Activated T-cell treated with anti-CD3 and anti-CD28 coated beads, Interleukin-2, amount 50 U/mL, for 24 hours (primary cell): ENCODE measurements around the gene DLG3.

Experiments used
- DNase-seq: peaks from one replicate; pipeline ENCODE4 v3.0.0-alpha.2; 2020
- H3K27ac Mint-ChIP-seq: 2 replicates; pipeline ENCODE4 v1.8.0; 2020; ENCODE audit warnings: mild to moderate bottlenecking, mixed read lengths
- H3K27me3 Mint-ChIP-seq: 2 replicates; pipeline ENCODE4 v1.8.0; 2020; ENCODE audit warnings: mixed read lengths
- H3K36me3 Mint-ChIP-seq: 2 replicates; pipeline ENCODE4 v1.8.0; 2020; ENCODE audit warnings: low read depth, mixed read lengths
- H3K4me1 Mint-ChIP-seq: 2 replicates; pipeline ENCODE4 v1.8.0; 2020; ENCODE audit warnings: low read depth, mixed read lengths
- H3K4me3 Mint-ChIP-seq: 2 replicates; pipeline ENCODE4 v1.8.0; 2020; ENCODE audit warnings: mild to moderate bottlenecking, moderate library complexity, mixed read lengths
- H3K9me3 Mint-ChIP-seq: 2 replicates; pipeline ENCODE4 v1.8.0; 2020; ENCODE audit warnings: mixed read lengths

DLG3 gene

DNA sequence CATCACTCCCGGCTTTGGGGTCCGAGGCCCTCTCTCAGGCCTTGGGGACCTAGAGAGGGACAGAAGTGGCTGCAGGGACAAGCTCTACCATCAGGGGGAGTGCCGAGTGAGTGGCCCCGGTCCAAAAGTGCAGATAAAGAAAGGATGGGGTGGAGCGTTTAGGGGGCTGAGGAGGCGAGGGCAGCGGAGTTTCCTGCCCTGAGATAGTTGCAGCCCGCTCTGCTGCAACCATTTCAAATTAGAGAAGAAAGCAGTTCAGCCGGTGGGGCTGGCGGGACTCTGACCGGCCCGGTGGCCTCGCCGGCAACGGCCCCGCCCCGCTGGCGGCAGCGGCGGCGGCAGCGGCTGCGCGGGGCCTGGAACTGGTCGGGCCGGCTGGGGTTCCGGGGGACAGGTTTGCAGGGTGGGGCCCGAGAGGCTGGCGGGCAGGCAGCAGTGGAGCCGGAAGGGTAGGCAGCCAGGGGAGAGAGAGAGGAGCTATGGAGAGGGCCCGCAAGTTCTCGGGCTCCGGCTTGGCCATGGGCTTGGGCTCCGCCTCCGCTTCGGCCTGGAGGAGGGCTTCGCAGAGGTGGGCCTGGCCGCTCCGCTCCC, 7.6 kb downstream of the DLG3 start:
- Mint-ChIP-seq H3K9me3 (no peaks in the 10 kb centered on the region), H3K4me1 (peaks cover 40% of the 10 kb centered on the region), H3K4me3 (peak overlapping the region; percentile 77), H3K27me3 (peaks cover 51% of the 10 kb centered on the region), H3K27ac (peak overlapping the region; percentile 82), H3K36me3 (no peaks in the 10 kb centered on the region)
- peak; percentile 74 for DNase-seq

DNA sequence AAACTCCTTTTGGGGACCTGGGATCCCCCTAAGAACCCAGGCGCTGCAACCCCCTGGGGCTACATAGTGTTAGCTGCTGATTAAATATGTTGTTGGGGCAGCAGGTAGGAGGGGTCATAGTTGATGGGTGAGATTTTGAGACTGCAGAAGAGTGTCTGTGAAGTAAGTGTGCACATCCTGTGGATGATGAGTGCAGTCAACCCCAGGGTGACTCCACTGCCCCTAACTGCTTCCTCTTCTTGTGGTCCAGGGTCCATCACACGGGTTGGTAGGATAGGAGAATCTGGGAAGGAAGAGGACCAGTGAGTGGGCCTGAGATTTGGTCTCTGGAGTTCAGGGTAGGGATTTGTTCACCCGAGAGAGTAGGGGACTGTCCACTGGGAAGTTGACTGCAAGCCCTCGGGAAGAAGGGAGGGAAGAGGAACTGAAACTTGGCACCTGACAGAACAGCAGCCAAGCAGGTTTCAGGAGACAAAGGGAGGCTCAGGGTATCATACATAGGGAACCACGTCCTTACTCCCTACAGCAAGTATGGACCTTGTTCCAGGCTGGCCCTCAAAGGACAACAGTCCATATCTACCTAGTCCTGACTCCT, 8.5 kb downstream of the DLG3 start:
- Mint-ChIP-seq H3K4me1 (peaks cover 40% of the 10 kb centered on the region), H3K9me3 (no peaks in the 10 kb centered on the region), H3K27me3 (peaks cover 49% of the 10 kb centered on the region), H3K4me3 (peak overlapping the region; percentile 77), H3K27ac (peak overlapping the region; percentile 62), H3K36me3 (no peaks in the 10 kb centered on the region)
- DNase-seq = no peak

DNA sequence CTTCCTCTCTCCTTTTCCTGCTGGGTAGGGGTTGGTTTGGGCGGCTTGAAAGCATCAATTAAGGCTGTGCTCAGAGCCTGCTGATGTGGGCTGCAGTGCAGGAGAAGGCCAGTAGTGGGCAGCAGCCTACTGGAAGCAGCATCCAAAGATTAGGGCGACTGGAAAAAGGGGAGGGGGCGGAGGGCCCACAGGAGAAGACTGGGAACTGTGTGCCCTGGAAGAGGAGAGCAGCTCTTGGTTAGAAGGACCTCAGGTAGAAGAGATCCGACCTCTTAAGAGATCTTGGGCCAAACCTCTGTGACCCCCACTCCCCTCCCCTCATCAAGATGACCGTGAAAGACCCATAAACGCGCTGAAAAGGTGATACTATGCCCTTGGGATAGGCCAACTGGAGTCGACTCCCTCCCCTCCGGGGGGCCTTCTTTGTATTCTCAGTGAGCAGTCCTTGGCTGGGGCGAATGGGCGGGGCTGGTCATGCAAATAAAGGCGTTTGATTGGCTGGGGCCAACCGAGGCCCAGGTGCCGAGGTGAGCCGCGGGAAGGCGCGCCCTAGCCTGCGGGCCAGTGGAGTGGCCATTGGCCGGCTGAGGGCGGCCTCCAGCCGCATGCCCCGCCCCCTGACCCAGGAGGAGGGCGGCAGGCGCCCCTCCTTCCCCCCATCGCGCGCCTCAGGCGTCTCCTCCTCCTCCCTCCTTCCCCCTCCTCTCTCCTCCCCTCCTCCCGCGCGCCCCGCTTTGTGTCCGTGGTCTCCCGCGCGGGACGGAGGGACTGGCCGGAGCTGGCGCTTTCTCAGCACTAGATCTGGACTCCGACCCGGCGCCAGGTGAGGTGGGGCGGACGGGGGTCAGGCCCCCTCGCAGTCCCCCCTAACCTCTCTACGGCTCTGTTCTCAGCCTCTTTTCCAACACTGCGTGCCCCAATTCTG, 10.1 kb downstream of the DLG3 start:
- peak overlapping the region; percentile 93 for H3K27ac Mint-ChIP-seq

DNA sequence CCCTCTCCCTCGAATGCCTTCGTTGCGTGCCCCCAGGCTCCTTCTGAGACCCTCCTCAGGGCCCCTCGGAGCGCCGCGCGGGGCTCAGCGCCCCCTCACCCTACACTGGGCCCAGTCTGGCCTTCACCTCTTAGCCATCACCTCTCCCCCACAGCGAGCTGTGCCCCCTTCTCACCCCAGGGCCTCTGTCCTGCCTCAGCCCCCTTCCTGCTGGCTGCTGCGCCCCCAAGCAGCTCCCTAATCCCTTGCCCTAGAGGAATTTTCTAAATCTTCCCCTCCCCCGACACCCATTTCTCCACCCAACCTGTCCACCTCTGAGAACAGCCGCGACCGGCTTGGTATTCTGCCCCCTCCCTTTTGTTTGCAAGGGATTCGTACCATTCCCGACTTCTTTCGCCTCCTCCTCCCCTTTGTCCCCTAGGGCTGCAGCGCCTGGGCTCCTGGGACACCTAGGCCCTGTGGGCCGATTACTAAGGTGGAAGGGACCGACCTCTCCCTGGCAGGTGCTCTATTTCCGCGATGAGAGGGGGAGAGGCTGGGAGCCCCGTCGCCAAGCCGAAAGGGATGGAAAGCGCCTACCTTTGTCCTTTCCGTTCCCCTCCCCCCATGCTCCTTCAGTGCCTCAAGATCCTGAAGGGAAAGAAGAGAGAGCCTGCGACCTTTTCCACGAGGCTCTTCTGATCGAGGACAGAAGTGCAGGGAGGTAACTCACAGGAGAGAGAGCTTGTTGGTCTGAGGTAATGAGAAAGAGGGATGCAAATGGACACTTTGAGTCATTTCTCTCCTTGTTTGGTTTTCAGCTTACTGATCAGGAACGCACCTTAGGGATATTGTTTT, 10.9 kb downstream of the DLG3 start:
- Mint-ChIP-seq H3K27ac (peak overlapping the region; percentile 93), H3K36me3 (peaks cover 3% of the 10 kb centered on the region), H3K9me3 (no peaks in the 10 kb centered on the region), H3K4me1 (peaks cover 40% of the 10 kb centered on the region), H3K27me3 (peaks cover 46% of the 10 kb centered on the region), H3K4me3 (peak overlapping the region; percentile 80)
- DNase-seq = no peak

More for the DNA sequence above, 10.1 kb downstream of the DLG3 start:
- Mint-ChIP-seq H3K27me3 (peaks cover 49% of the 10 kb centered on the region), H3K9me3 (no peaks in the 10 kb centered on the region), H3K4me1 (peaks cover 40% of the 10 kb centered on the region), H3K36me3 (no peaks in the 10 kb centered on the region), H3K4me3 (peak overlapping the region; percentile 80)
- DNase-seq = peak; percentile 77

DNA sequence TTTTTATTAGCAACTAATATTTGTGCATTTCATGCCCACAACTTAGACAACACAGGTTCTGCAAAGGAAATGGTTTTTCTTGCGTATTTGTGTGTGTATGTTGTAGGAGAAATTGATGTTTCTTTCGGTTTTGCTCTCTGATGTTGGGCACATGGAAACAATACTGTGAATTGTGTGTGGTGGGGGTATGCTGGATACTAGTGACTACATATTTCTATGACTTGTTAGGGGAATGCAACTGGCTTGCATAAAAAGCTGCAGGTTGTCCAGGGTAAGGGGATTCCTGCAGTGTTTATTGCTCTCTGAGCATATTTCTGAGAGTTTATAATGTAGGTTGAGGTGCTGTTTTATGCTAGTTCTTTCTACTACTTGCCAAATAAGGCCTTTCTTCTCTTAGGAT, 11.6 kb downstream of the DLG3 start:
- H3K36me3 Mint-ChIP-seq = peaks cover 3% of the 10 kb centered on the region
- peaks cover 42% of the 10 kb centered on the region for H3K27me3 Mint-ChIP-seq
- H3K4me1 Mint-ChIP-seq = peaks cover 40% of the 10 kb centered on the region
- H3K4me3 Mint-ChIP-seq = peak overlapping the region; percentile 80
- peak overlapping the region; percentile 93 for H3K27ac Mint-ChIP-seq
- DNase-seq = no peak
- H3K9me3 Mint-ChIP-seq = no peaks in the 10 kb centered on the region

DNA sequence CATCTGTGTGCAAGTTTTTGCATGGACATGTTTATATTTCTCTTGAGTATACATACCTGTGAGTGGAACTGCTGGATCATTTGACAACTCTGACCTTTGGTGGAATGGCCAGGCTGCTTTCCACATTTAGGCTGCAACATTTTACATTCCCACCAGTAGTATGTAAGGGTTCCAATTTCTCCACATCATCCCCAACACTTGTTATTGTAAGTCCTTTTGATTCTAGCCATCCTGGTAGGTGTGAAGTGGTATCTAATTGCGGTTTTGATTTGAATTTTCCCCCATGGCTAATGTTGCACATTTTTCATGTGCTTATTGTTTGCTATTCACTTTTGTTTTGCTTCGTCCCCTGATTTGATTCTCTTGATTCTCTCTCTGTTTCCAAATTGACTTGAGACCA, 16.4 kb downstream of the DLG3 start:
- H3K4me3 Mint-ChIP-seq = no peak overlapping the region
- no peak overlapping the region for H3K27ac Mint-ChIP-seq
- H3K4me1 Mint-ChIP-seq = peaks cover 10% of the 10 kb centered on the region
- no peak for DNase-seq
- H3K27me3 Mint-ChIP-seq = peaks cover 7% of the 10 kb centered on the region
- H3K36me3 Mint-ChIP-seq = peaks cover 3% of the 10 kb centered on the region
- no peaks in the 10 kb centered on the region for H3K9me3 Mint-ChIP-seq

DNA sequence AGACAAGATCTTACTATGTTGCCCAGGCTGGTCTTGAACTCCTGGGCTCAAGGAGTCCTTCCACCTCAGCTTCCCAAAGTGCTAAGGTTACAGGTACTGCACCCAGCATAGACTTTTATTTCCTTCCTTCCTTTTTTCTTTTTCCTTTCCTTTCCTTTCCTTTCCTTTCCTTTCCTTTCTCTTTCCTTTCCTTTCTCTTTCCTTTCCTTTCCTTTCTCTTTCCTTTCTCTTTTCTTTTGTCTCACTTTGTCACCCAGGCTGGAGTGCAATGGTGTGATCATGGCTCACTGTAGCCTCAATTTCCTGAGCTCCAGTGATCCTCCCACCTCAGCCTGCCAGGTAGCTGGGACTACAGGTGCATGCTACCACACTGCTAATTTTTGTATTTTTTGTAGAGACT, 19.4 kb downstream of the DLG3 start:
- no peaks in the 10 kb centered on the region for H3K9me3 Mint-ChIP-seq
- no peaks in the 10 kb centered on the region for H3K27me3 Mint-ChIP-seq
- peaks cover 7% of the 10 kb centered on the region for H3K36me3 Mint-ChIP-seq
- H3K27ac Mint-ChIP-seq = no peak overlapping the region
- no peak overlapping the region for H3K4me3 Mint-ChIP-seq
- DNase-seq = no peak
- no peaks in the 10 kb centered on the region for H3K4me1 Mint-ChIP-seq

DNA sequence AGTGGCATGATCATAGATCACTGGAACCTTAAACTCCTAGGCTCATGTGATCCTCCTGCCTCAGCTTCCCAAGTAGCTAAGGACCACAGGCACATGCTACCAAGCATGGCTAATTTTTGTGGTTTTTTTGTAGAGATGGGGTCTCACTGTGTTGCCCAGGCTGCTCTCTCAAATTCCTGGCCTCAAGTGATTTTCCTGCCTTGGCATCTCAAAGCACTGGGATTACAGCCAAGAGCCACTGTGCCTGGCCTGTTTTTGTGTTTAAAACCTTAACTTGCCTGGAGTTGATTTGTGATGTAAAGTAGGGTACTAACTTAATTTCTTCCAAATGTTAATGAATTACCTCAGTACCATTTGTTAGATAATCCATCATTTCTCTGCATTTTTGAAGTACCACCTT, 22.3 kb downstream of the DLG3 start:
- no peak for DNase-seq
- H3K27me3 Mint-ChIP-seq = peaks cover 13% of the 10 kb centered on the region
- peaks cover 4% of the 10 kb centered on the region for H3K36me3 Mint-ChIP-seq
- no peaks in the 10 kb centered on the region for H3K9me3 Mint-ChIP-seq
- peaks cover 13% of the 10 kb centered on the region for H3K4me1 Mint-ChIP-seq
- H3K4me3 Mint-ChIP-seq = no peak overlapping the region
- H3K27ac Mint-ChIP-seq = no peak overlapping the region

DNA sequence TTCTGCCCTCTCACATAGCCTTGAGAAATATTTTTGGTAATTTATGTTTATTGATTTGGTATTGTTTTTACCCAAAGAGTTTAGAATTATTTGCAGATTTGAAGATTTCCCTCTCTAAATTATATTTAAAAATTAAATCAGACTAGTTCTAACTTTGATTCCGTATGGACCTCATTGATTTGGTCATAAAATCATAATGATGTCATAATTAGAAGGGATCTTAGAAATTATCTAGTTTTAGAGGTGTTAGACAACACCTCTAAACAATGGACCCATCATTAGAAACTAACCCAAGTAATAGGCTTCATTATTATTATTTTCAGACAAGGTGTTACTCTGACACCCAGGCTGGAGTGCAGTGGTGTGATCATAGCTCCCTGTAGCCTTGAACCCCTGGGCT, 24.1 kb downstream of the DLG3 start:
- Mint-ChIP-seq H3K27me3 (peaks cover 20% of the 10 kb centered on the region), H3K4me1 (peaks cover 13% of the 10 kb centered on the region), H3K36me3 (peaks cover 4% of the 10 kb centered on the region), H3K27ac (no peak overlapping the region), H3K9me3 (no peaks in the 10 kb centered on the region), H3K4me3 (no peak overlapping the region)
- no peak for DNase-seq

DNA sequence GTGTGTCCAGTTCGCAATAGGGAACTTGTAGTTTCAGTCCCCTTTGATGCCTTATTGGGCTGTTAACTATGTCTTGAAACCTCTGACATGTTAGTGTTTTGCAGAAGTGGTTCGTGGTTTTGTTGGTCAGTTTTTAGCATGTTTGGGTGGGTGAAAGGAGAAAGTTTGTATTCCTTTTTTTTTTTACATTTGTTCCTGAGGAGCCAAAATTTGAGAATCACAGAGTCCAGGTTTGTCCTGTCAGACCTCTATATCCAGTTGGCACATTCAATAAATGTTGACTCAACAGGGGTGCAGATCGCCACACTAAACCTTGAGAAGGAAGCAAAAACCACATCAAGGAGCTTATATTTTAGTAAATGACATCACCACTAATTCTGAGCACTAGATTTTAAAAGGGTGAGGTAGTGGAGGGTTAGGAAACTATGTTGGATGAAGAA, 26.2 kb downstream of the DLG3 start:
- Mint-ChIP-seq H3K9me3 (no peaks in the 10 kb centered on the region), H3K36me3 (peaks cover 4% of the 10 kb centered on the region), H3K27ac (no peak overlapping the region), H3K4me1 (peaks cover 16% of the 10 kb centered on the region), H3K27me3 (peaks cover 27% of the 10 kb centered on the region), H3K4me3 (no peak overlapping the region)
- DNase-seq = no peak

DNA sequence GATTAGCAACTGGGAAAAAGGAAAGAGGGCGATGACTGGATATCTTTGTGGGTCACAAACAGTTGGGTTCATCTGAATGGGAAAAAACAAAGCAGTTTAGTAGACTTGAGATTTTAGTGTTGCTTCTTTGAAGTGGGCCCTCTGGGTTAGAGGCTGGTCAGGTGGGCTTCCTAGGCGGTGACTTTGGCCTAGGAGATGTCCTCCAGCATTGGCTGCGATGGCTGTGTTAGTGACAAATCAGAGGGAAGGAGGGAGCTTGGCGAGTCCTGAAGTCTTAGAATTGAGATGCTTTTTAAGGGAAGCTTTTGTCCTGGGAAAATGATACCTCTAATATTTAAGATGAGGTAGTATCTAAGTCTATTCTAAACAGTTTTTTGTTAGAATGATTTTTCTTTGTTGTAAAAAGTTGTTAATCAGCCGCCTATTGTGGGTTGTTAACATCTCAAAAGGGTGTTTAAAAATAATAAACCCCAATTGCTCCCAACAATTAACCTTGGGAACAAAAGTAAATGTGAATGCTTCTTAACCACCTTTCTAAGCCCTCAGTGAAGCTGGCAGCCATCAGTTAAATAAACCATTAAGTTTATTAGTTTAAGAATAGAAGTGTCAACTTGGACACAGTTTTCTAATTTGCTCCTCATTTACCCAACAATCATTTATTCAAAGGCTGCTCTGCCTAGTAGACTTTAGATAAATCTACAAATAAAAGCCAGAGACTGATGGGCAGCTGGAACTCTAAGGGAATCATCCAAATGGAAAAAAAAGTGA, 31.7 kb downstream of the DLG3 start:
- no peaks in the 10 kb centered on the region for H3K36me3 Mint-ChIP-seq
- H3K4me1 Mint-ChIP-seq = peaks cover 10% of the 10 kb centered on the region
- no peak overlapping the region for H3K4me3 Mint-ChIP-seq
- no peaks in the 10 kb centered on the region for H3K9me3 Mint-ChIP-seq
- H3K27ac Mint-ChIP-seq = no peak overlapping the region
- no peak for DNase-seq
- peaks cover 52% of the 10 kb centered on the region for H3K27me3 Mint-ChIP-seq

DNA sequence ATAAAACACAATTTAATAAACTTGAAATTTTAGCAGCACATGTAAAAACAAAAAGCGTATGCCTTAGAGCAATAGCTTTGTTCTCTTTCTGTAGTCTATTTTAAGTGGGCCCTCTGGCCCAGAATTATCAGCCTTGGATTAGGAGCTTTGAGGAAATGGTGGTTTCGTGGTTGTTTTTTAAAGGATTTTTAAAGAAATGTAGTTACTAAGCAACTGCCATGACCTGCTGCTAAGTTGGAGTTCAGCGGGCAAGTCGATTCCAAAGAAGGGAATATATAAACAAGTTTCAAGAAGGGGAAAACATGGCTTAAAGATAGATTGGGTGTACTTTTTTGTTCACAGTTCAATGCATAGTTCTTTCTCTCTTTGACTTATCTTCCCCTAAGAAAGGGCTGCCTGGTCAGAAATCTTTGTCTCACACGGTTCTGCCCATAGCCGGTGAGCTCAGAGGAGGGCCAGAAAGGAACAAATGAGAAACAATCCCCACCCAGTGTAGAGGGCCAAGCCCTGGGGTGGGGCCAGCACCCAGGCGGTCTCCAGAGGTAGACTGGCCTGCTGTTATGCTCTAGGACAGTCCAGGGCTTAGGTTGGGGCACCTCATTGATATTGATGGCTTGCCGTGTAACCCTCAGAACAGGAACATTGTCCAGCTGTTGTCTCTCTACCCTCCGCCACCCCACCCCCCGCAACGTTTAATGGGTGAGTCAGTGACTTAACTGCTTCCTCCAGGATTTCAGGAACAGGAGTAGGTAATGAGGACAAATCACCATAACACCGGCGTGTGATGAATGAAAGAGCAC, 32.5 kb downstream of the DLG3 start:
- H3K4me1 Mint-ChIP-seq = peaks cover 5% of the 10 kb centered on the region
- no peak for DNase-seq
- no peaks in the 10 kb centered on the region for H3K9me3 Mint-ChIP-seq
- H3K4me3 Mint-ChIP-seq = no peak overlapping the region
- H3K36me3 Mint-ChIP-seq = peaks cover 5% of the 10 kb centered on the region
- no peak overlapping the region for H3K27ac Mint-ChIP-seq
- H3K27me3 Mint-ChIP-seq = peaks cover 51% of the 10 kb centered on the region

DNA sequence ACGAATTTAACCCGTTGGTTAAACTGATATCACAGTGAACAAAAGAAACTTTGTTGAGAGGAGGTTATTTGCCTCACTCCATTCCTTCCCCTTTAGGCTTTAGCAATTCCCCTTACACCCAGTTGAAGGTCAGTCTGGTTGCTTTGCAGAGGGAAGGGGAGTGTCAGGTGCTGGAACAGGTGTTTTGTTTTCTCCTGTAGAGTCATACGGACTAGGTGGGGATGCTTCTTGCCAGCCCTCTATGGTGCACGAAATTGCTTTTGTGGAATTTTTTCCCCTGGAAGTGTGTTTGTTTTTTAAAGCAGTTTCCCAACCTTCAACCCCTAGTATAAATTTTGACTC, 33.1 kb downstream of the DLG3 start:
- H3K4me1 Mint-ChIP-seq = peaks cover 5% of the 10 kb centered on the region
- DNase-seq = no peak
- H3K27ac Mint-ChIP-seq = no peak overlapping the region
- peaks cover 6% of the 10 kb centered on the region for H3K36me3 Mint-ChIP-seq
- no peak overlapping the region for H3K4me3 Mint-ChIP-seq
- no peaks in the 10 kb centered on the region for H3K9me3 Mint-ChIP-seq
- peaks cover 49% of the 10 kb centered on the region for H3K27me3 Mint-ChIP-seq
